GM06990 (cell line): ENCODE data around the gene CHI3L2.

ENCODE experiments used
- DNase-seq: peaks from one replicate; pipeline ENCODE4 v3.0.0-alpha.2; 2011; ENCODE audit not compliant: insufficient read length; ENCODE audit errors: extremely low read depth
- H3K27me3 ChIP-seq: replicated peaks from 2 replicates; pipeline ENCODE4 v1.6.0; 2011; ENCODE audit warnings: low read length; ENCODE audit not compliant: control insufficient read depth, insufficient read depth
- H3K36me3 ChIP-seq: 2 replicates; pipeline ENCODE4 v1.5.1; 2011; ENCODE audit warnings: low read length; ENCODE audit not compliant: control insufficient read depth, insufficient read depth
- H3K4me3 ChIP-seq: replicated peaks from 2 replicates; pipeline ENCODE4 v1.5.1; 2011; ENCODE audit warnings: low read depth, mild to moderate bottlenecking, control low read depth, low read length
- CTCF ChIP-seq: IDR thresholded peaks from 2 replicates; pipeline ENCODE4 v1.5.1; 2011; ENCODE audit warnings: low read length, control low read depth, mild to moderate bottlenecking, inconsistent platforms; ENCODE audit not compliant: insufficient read depth, poor library complexity, severe bottlenecking

The CHI3L2 gene

GRCh38 chr1:111285879-111286278 lies 58.4 kb downstream of the CHI3L2 start:
- Histone ChIP-seq H3K4me3 (no peak overlapping the region), H3K27me3 (no peaks in the 10 kb centered on the region; the same call in 1 of the 2 replicates), H3K36me3 (no peaks in the 10 kb centered on the region)
- TF ChIP-seq CTCF: no peak
- no peak for DNase-seq

DNA sequence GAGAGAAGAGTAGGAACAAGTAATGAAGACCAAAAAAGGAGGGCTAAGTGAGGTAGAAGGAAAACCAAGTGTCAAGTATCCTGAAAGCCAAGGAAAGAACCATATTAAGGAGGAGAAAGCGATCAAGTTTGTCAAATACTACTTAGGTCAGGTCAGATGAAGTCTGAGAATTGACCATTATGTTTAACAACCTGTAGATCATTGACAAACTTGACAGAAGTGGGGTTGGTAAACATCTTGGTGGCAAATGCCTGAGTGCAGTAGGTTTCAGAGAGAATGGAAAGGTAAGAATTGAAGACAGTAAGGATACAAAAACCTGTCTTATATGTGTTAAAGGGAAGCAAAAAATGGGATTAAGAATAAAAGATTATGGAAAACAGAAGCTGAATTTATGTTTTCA lies 59.4 kb downstream of the CHI3L2 start:
- Histone ChIP-seq H3K4me3 (no peak overlapping the region), H3K27me3 (no peaks in the 10 kb centered on the region; the same call in 1 of the 2 replicates), H3K36me3 (no peaks in the 10 kb centered on the region)
- DNase-seq: no peak
- no peak for TF ChIP-seq CTCF

GRCh38 chr1:111289371-111289770 lies 61.9 kb downstream of the CHI3L2 start:
- Histone ChIP-seq H3K27me3 (no peaks in the 10 kb centered on the region; the same call in 1 of the 2 replicates), H3K4me3 (no peak overlapping the region), H3K36me3 (no peaks in the 10 kb centered on the region)
- DNase-seq: no peak
- TF ChIP-seq CTCF: no peak

DNA sequence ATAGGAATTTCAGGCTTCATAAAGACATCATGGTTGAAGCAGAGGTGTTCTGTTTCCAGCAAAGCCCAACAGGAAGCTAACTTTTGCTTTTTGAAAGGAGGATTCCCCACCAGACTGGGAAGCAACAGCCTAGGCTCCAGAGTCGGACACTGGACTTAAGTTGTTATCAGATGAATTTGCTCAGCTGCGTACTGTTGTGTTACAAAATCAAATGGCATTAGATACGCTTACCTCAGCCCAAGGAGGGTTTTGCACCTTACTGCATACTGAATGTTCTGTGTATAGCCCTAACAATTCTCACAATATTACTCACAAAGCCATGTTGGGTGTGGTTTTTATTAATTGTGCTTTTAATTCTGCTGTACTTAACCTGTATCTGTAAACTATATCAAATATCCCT lies 62.6 kb downstream of the CHI3L2 start:
- Histone ChIP-seq H3K27me3 (no peaks in the 10 kb centered on the region; the same call in 1 of the 2 replicates), H3K4me3 (no peak overlapping the region), H3K36me3 (no peaks in the 10 kb centered on the region)
- DNase-seq: no peak
- TF ChIP-seq CTCF: no peak

- TF ChIP-seq CTCF: no peak
- no peak for DNase-seq
- no peak within 1 kb of the TSS for H3K4me3 ChIP-seq
- no peaks in the 10 kb centered on the region for H3K36me3 ChIP-seq
- no peaks in the 10 kb centered on the region; the same call in 1 of the 2 replicates for H3K27me3 ChIP-seq
Observed at GRCh38 chr1:111290630-111291029, 63.1 kb downstream of the CHI3L2 start, which contains the start of gene CHIA. CHIA (plus strand) TSS chr1:111290851; CDS start chr1:111310468, 19,617 bp downstream.
